Measurements from ENCODE around the gene GRID1.
A peak's percentile ranks its signal among the peaks of the same experiment; 100 is the strongest.

The GRID1 gene

GRCh38 chr10:86314616-86315548, 51.7 kb downstream of the GRID1 start:
- Histone ChIP-seq H4K8ac (ENCODE audit: low read depth, low read length) (no peak overlapping the region), H3K4ac (ENCODE audit: low read depth, low read length) (no peak overlapping the region), H3K27ac (ENCODE audit: low read depth, low read length) (no peak overlapping the region), H3K79me1 (ENCODE audit: low read length) (no peaks in the 10 kb centered on the region), H3K4me1 (ENCODE audit: control insufficient read depth, low read depth, low read length) (no peaks in the 10 kb centered on the region), H2BK15ac (replicated peaks; ENCODE audit: low read depth) (no peak overlapping the region), H3K18ac (ENCODE audit: low read length) (no peak overlapping the region), H3K23ac (ENCODE audit: low read length) (no peak overlapping the region), H4K5ac (ENCODE audit: low read length) (no peak overlapping the region), H3K9ac (ENCODE audit: low read length) (no peak overlapping the region), H3K4me2 (ENCODE audit: low read length) (no peak overlapping the region), H2BK5ac (ENCODE audit: low read length) (no peak overlapping the region), H3K27me3 (ENCODE audit: insufficient read depth, low read length, poor library complexity) (no peaks in the 10 kb centered on the region), H2BK120ac (ENCODE audit: low read depth, low read length) (no peak overlapping the region), H2AK5ac (ENCODE audit: low read length) (no peak overlapping the region), H3K79me2 (ENCODE audit: control insufficient read depth, insufficient read depth, low read length) (no peaks in the 10 kb centered on the region), H3K56ac (ENCODE audit: low read length) (no peak overlapping the region), H3K4me3 (ENCODE audit: low read length) (no peak overlapping the region), H3K36me3 (ENCODE audit: control insufficient read depth, insufficient read depth, low read length) (no peaks in the 10 kb centered on the region)
- no CpG with 5 or more reads among the region's 7 CpGs for WGBS (ENCODE audit: extremely low coverage, insufficient coverage, low lambda C conversion rate)
- DNase-seq: no peak

- WGBS (ENCODE audit: extremely low coverage, insufficient coverage, low lambda C conversion rate): no CpG with 5 or more reads among the region's 10 CpGs
- no peak for DNase-seq
- no peaks in the 10 kb centered on the region for H3K79me2 ChIP-seq (ENCODE audit: control insufficient read depth, insufficient read depth, low read length)
- H3K79me1 ChIP-seq (ENCODE audit: low read length): no peaks in the 10 kb centered on the region
- no peak overlapping the region for H2BK120ac ChIP-seq (ENCODE audit: low read depth, low read length)
- H3K9ac ChIP-seq (ENCODE audit: low read length): no peak overlapping the region
- no peak overlapping the region for H3K56ac ChIP-seq (ENCODE audit: low read length)
- H4K5ac ChIP-seq (ENCODE audit: low read length): no peak overlapping the region
- no peaks in the 10 kb centered on the region for H3K4me1 ChIP-seq (ENCODE audit: control insufficient read depth, low read depth, low read length)
- H3K27ac ChIP-seq (ENCODE audit: low read depth, low read length): no peak overlapping the region
- no peak overlapping the region for H3K4me3 ChIP-seq (ENCODE audit: low read length)
- no peak overlapping the region for H2AK5ac ChIP-seq (ENCODE audit: low read length)
- H3K27me3 ChIP-seq (ENCODE audit: insufficient read depth, low read length, poor library complexity): no peaks in the 10 kb centered on the region
- H3K18ac ChIP-seq (ENCODE audit: low read length): no peak overlapping the region
- H3K4me2 ChIP-seq (ENCODE audit: low read length): no peak overlapping the region
- no peak overlapping the region for H2BK15ac ChIP-seq (replicated peaks; ENCODE audit: low read depth)
- no peak overlapping the region for H4K8ac ChIP-seq (ENCODE audit: low read depth, low read length)
- H3K36me3 ChIP-seq (ENCODE audit: control insufficient read depth, insufficient read depth, low read length): no peaks in the 10 kb centered on the region
- no peak overlapping the region for H3K23ac ChIP-seq (ENCODE audit: low read length)
- H3K4ac ChIP-seq (ENCODE audit: low read depth, low read length): no peak overlapping the region
- H2BK5ac ChIP-seq (ENCODE audit: low read length): no peak overlapping the region
Observed at GRCh38 chr10:86313621-86314041, 53.0 kb downstream of the GRID1 start.

- Histone ChIP-seq H3K9ac (ENCODE audit: low read length) (no peak overlapping the region), H3K79me2 (ENCODE audit: control insufficient read depth, insufficient read depth, low read length) (no peaks in the 10 kb centered on the region), H2AK5ac (ENCODE audit: low read length) (no peak overlapping the region), H4K5ac (ENCODE audit: low read length) (no peak overlapping the region), H3K27me3 (ENCODE audit: insufficient read depth, low read length, poor library complexity) (no peaks in the 10 kb centered on the region), H3K4me3 (ENCODE audit: low read length) (no peak overlapping the region), H2BK120ac (ENCODE audit: low read depth, low read length) (no peak overlapping the region), H3K36me3 (ENCODE audit: control insufficient read depth, insufficient read depth, low read length) (no peaks in the 10 kb centered on the region), H3K79me1 (ENCODE audit: low read length) (no peaks in the 10 kb centered on the region), H4K8ac (ENCODE audit: low read depth, low read length) (no peak overlapping the region), H3K56ac (ENCODE audit: low read length) (no peak overlapping the region), H3K4me2 (ENCODE audit: low read length) (no peak overlapping the region), H3K18ac (ENCODE audit: low read length) (no peak overlapping the region), H3K27ac (ENCODE audit: low read depth, low read length) (no peak overlapping the region), H3K23ac (ENCODE audit: low read length) (no peak overlapping the region), H3K4ac (ENCODE audit: low read depth, low read length) (no peak overlapping the region), H2BK5ac (ENCODE audit: low read length) (no peak overlapping the region), H2BK15ac (replicated peaks; ENCODE audit: low read depth) (no peak overlapping the region), H3K4me1 (ENCODE audit: control insufficient read depth, low read depth, low read length) (no peaks in the 10 kb centered on the region)
- WGBS (ENCODE audit: extremely low coverage, insufficient coverage, low lambda C conversion rate): no CpG with 5 or more reads among the region's 5 CpGs
- peak; percentile 14 for DNase-seq
Observed at GRCh38 chr10:86312701-86313270, 53.8 kb downstream of the GRID1 start.

- Histone ChIP-seq H2AK5ac (ENCODE audit: low read length) (no peak overlapping the region), H3K4me1 (ENCODE audit: control insufficient read depth, low read depth, low read length) (no peaks in the 10 kb centered on the region), H2BK15ac (replicated peaks; ENCODE audit: low read depth) (no peak overlapping the region), H4K8ac (ENCODE audit: low read depth, low read length) (no peak overlapping the region), H3K4ac (ENCODE audit: low read depth, low read length) (no peak overlapping the region), H3K27me3 (ENCODE audit: insufficient read depth, low read length, poor library complexity) (no peaks in the 10 kb centered on the region), H3K23ac (ENCODE audit: low read length) (no peak overlapping the region), H4K5ac (ENCODE audit: low read length) (no peak overlapping the region), H2BK5ac (ENCODE audit: low read length) (no peak overlapping the region), H3K79me2 (ENCODE audit: control insufficient read depth, insufficient read depth, low read length) (no peaks in the 10 kb centered on the region), H3K56ac (ENCODE audit: low read length) (no peak overlapping the region), H3K36me3 (ENCODE audit: control insufficient read depth, insufficient read depth, low read length) (no peaks in the 10 kb centered on the region), H2BK120ac (ENCODE audit: low read depth, low read length) (no peak overlapping the region), H3K4me3 (ENCODE audit: low read length) (no peak overlapping the region), H3K79me1 (ENCODE audit: low read length) (no peaks in the 10 kb centered on the region), H3K27ac (ENCODE audit: low read depth, low read length) (no peak overlapping the region), H3K18ac (ENCODE audit: low read length) (no peak overlapping the region), H3K9ac (ENCODE audit: low read length) (no peak overlapping the region), H3K4me2 (ENCODE audit: low read length) (no peak overlapping the region)
- DNase-seq: no peak
- no CpG with 5 or more reads among the region's 1 CpG for WGBS (ENCODE audit: extremely low coverage, insufficient coverage, low lambda C conversion rate)
Observed at GRCh38 chr10:86311906-86312305, 54.7 kb downstream of the GRID1 start.

- no peak overlapping the region for H3K9ac ChIP-seq (ENCODE audit: low read length)
- H3K4ac ChIP-seq (ENCODE audit: low read depth, low read length): no peak overlapping the region
- H3K79me2 ChIP-seq (ENCODE audit: control insufficient read depth, insufficient read depth, low read length): no peaks in the 10 kb centered on the region
- no CpG with 5 or more reads among the region's 3 CpGs for WGBS (ENCODE audit: extremely low coverage, insufficient coverage, low lambda C conversion rate)
- H2BK120ac ChIP-seq (ENCODE audit: low read depth, low read length): no peak overlapping the region
- H3K56ac ChIP-seq (ENCODE audit: low read length): no peak overlapping the region
- no peak overlapping the region for H4K8ac ChIP-seq (ENCODE audit: low read depth, low read length)
- no peak overlapping the region for H2BK15ac ChIP-seq (replicated peaks; ENCODE audit: low read depth)
- no peaks in the 10 kb centered on the region for H3K79me1 ChIP-seq (ENCODE audit: low read length)
- H3K18ac ChIP-seq (ENCODE audit: low read length): no peak overlapping the region
- no peak overlapping the region for H4K5ac ChIP-seq (ENCODE audit: low read length)
- no peak overlapping the region for H3K23ac ChIP-seq (ENCODE audit: low read length)
- H3K4me2 ChIP-seq (ENCODE audit: low read length): no peak overlapping the region
- no peak for DNase-seq
- no peak overlapping the region for H2BK5ac ChIP-seq (ENCODE audit: low read length)
- no peak overlapping the region for H3K4me3 ChIP-seq (ENCODE audit: low read length)
- H3K4me1 ChIP-seq (ENCODE audit: control insufficient read depth, low read depth, low read length): no peaks in the 10 kb centered on the region
- no peaks in the 10 kb centered on the region for H3K36me3 ChIP-seq (ENCODE audit: control insufficient read depth, insufficient read depth, low read length)
- no peaks in the 10 kb centered on the region for H3K27me3 ChIP-seq (ENCODE audit: insufficient read depth, low read length, poor library complexity)
- no peak overlapping the region for H3K27ac ChIP-seq (ENCODE audit: low read depth, low read length)
- H2AK5ac ChIP-seq (ENCODE audit: low read length): no peak overlapping the region
Observed at GRCh38 chr10:86311190-86311589, 55.4 kb downstream of the GRID1 start.
